Retina (tissue), 1 donor: ENCODE measurements around the gene CYBB.
A peak's percentile ranks its signal among the peaks of the same experiment; 100 is the strongest.
"Not testable (repeated sequence)": the region's sequence is repeated elsewhere in the genome, so short reads cannot be mapped to it uniquely, and the experiment has no call there.

ENCODE experiments used
- DNase-seq: peaks from one replicate; pipeline ENCODE4 v3.0.0-alpha.2; 2016

CYBB gene

GRCh38 chrX:37779857-37780256 lies at the start of gene CYBB:
Gene CYBB, plus strand, starts transcription at chrX:37780059. Its CDS starts 19 bp downstream, at chrX:37780078.
- no peak for DNase-seq

- DNase-seq: peak; percentile 49
Observed at GRCh38 chrX:37745354-37745753, 34.5 kb upstream of the CYBB start.

DNA sequence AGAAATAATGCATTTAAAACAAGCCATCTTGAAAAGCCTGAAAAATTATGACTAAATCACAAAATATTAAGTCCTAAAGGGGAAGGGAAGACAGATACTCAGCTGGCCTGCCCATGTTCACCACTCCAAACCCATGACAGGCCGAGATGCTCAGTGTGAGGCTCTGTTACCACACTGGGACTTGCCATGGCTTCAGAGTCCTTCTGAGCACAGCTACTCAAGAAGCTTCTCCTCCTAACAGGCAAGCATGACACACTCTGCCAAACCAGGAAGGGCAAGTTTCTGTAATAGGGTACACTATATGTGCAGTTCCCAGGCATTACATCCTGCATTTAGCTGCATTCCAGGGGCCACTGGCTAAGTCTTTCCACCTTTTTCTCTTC lies 34.0 kb upstream of the CYBB start:
- DNase-seq: no peak

DNA sequence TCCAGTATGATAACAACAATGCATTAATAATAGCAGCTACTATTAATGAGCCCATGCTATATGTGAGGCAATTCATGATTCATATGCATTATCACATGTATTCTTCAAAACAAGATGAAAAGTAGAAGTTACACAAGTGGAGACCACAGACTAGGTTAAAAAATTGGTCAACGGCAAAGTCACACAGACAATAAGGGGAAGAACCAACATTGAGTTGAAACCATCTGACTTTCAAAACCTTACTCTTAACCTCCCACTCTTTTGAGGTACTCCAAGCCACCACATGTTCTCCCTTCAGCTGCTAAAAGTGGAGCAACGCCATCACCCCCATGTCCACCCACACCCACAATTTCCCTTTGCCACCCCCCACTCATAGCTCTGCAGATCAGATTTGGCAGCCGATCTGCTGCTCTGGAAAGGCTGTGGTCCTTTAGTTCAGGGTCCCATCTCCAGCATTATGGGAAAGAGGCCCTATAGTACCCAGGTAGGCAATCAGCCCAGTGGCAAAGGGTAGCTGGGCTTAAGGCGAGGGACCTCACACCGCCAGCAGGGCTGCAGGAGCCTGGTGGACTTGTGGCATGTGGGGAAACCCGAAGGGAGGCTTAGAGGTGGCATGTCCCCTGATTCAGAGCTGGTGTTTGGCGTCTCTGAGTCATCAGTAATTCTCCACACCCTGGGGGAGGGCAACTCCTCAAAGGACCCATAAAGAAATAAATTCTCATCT lies 33.5 kb upstream of the CYBB start:
- no peak for DNase-seq

DNA sequence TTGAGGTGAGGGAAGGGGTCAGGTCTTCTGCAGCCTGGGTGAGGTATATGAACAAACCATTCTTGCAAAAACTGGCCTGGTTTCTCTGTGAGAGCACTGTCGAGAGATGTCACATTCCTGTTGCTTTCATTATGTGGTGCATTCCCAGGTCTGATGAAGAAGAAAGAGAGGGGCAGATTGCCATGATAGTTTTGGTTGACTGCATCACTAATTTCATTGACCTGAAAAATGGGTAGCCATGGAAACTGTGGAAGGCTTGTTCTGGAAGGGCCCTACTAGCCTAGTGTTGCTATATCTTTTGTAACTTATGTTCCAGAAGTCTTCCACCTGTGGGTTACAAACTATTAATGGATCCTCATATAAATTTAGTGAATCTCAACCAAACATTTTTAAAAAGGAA lies 32.9 kb upstream of the CYBB start:
- no peak for DNase-seq

DNA sequence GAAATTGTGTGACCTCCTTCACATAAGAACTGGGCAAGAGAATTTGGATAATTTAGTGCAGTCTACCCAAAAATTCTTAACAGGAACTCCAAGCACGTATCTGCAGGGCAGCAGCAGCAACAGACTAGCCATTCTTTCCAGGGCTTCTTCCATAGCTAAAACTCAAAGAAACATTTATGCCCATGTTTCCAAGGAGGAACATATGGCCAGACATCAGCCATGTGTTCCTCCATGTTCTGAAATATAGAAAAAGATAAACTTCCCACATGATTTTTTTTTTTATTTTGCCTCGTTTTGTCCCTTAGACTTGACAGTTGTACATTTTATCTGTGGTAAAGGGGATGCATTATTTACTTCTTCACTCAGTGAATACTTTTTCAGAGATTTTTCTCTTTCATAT lies 27.6 kb upstream of the CYBB start:
- no peak for DNase-seq

DNA sequence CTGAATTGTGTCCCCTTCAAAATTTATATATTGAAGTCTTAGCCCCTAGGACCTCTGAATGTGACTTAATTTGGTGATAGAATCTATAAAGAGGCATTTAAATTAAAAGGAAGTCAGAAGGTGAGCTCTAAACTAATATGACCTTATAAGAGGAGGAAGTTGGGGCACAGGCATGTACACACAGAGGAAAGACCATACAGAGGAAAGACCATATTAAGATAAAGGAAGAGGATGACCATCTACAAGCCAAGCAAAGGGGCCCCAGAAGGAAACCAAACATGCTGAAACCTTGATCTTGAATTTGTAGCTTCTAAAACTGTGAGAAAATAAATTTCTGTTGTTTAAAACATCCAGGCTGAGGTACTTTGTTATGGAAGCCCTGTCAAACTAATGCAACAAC lies 26.9 kb upstream of the CYBB start:
- no peak for DNase-seq

DNA sequence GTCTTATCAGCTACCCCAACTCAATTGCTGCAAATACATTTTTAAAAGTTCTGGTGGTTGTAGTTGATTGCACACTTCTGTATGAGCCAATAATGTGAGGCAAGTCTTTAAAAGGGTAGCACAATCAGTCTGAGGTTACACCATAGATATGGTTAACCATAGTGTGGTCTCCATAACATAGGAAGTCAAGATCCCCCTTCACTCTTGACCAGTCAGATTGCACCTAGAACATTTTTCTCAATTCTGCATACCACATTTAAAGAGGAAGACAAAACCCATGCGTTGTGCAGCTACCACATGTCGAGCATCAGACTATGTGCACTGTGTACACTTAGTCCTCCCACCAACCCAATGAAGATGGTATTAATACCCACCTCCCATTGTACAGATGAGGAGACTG lies 26.5 kb upstream of the CYBB start:
- DNase-seq: no peak

DNA sequence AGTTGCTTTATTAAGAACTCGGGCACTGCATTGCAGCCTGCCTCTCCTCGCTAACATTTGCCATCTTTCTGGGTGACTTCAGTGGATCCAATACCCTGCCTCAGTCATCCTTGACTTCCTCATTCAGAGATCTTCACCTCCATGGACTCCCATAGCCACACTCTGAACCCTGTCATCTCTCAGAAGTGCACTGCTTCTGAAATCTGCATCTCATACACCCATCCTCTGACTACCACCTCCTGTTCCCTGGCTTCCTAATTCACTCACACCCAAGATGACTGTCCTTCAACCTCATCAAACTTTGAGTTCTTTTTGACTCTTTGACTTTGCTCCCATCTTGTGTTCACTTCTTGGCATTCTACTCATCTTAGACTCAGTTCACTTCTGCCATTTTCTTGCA lies 25.3 kb upstream of the CYBB start:
- no peak for DNase-seq

DNA sequence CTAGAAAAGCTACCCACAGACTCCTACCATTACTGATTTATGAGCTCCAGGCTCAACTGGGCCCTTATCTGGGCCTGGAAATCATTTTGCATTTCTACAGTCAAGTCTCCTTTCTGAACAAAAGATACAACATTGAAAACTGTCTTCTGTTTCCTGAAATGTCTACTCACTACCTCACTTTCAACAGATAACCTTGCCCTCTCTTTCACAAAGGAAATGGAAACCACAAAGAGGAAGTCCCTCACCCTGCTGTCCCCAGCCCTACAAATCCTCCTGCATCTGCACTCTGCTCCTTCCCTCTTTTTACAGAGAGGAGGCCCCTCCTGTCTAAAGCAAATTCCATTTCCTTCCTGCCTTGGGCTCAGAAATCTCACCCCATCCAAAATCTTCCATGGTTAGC lies 24.8 kb upstream of the CYBB start:
- no peak for DNase-seq

GRCh38 chrX:37757082-37757481 lies 22.8 kb upstream of the CYBB start:
- no peak for DNase-seq

GRCh38 chrX:37759351-37759750 lies 20.5 kb upstream of the CYBB start:
- no peak for DNase-seq

DNA sequence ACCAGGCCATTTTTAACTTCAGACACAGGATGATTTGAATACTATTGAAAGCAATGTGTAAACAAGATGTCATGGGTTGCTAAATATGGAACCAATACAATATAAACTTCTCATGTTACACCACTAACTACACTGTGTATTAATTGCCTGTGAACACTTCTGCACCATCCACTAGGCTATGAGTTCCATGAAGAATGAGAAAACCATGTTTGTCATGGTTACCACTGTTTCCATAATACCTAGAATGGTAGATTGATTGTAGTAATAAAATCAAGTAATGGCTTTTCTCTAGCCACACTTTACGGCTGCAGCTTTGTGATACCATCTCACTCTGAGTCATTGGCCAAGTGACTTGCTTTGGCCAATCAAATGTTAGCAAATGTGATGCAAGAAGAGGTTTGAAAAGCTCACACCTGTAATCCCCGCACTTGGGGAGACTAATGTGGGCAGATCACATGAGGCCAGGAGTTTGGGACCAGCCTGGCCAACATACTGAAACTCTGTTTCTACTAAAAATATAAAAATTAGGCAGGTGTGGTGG lies 19.9 kb upstream of the CYBB start:
- no peak for DNase-seq

DNA sequence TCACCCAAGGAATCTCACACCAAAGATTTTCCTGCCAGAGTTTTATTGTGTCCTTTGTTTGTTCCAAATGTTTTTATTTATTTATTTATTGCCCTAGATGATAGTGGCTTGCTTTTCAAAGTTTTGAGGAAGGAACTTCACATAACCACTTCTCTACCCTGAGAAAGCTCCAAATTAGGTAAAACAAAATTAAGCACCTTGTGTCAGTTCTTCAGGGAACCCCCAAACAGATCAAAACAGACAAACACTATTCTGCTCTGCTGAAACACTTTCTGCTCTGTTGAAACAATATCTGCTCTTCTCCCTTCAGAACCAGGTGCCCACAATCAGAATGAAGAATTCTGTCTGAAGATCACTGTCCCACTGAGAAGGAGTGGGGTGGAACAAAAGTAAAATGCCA lies 16.5 kb upstream of the CYBB start:
- DNase-seq: no peak

DNA sequence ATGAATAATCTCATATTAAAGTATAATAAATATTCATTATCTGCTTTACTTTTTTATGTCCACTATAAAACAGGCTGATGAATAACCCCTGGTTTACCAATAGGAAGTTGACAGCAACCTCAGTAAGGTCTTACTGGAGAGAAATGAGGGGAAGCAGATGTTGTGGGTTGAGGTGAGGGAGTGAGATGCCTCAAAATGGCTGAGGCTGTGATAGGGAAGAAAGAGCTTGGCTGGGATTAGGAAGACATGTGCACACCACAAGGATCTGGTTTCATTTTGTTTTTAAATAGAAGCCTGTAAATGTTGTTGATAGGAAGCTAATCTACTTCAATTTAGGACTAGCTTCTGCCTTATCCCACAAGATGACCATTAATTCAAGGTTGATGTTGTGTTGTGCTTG lies 14.4 kb upstream of the CYBB start:
- no peak for DNase-seq

GRCh38 chrX:37767430-37767829 lies 12.4 kb upstream of the CYBB start:
- no peak for DNase-seq

GRCh38 chrX:37768866-37769265 lies 11.0 kb upstream of the CYBB start:
- DNase-seq: not testable (repeated sequence)

- no peak for DNase-seq
Observed at GRCh38 chrX:37776283-37776986, 3.4 kb upstream of the CYBB start.

- DNase-seq: no peak
Observed at GRCh38 chrX:37776987-37777325, 2.9 kb upstream of the CYBB start.

GRCh38 chrX:37781081-37781480 lies 1.2 kb downstream of the CYBB start:
- DNase-seq: no peak

DNA sequence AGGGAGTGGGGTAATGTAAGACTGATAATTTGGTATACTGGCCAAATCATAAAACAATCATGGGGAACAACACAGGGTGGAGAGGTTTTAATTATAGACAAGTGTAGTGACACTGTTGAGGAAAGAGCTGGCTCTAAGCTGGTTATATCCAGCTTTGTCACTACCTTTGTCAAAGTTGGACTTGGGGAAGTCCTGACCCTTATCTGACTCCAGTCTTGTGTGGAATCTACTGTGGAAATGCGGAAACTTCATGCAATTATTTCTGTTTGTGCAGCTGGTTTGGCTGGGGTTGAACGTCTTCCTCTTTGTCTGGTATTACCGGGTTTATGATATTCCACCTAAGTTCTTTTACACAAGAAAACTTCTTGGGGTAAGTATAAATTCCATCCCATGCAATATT lies 2.0 kb downstream of the CYBB start:
- DNase-seq: no peak

- DNase-seq: no peak
Observed at GRCh38 chrX:37782359-37782758, 2.5 kb downstream of the CYBB start.

GRCh38 chrX:37783305-37783704 lies 3.4 kb downstream of the CYBB start:
- DNase-seq: no peak

GRCh38 chrX:37785569-37785968 lies 5.7 kb downstream of the CYBB start:
- DNase-seq: no peak
